Glutamatergic neuron (in vitro differentiated cells): ENCODE results near the gene AGFG2. TPM values are rescaled to one million over a fixed set of nuclear protein-coding genes. Genes with fewer than 3 reads are reported as not detected.

Experiments
- DNase-seq: peaks from one replicate; pipeline ENCODE4 v3.0.0; 2022
- H3K27ac Mint-ChIP-seq: one replicate; pipeline ENCODE4 v1.8.0; 2020; ENCODE audit warnings: mild to moderate bottlenecking, mixed read lengths, inconsistent platforms; ENCODE audit not compliant: unreplicated experiment
- H3K27me3 Mint-ChIP-seq: one replicate; pipeline ENCODE4 v1.8.0; 2020; ENCODE audit warnings: mild to moderate bottlenecking, moderate library complexity, mixed read lengths, inconsistent platforms; ENCODE audit not compliant: unreplicated experiment
- H3K36me3 Mint-ChIP-seq: one replicate; pipeline ENCODE4 v1.8.0; 2020; ENCODE audit warnings: mild to moderate bottlenecking, mixed read lengths, inconsistent platforms; ENCODE audit not compliant: unreplicated experiment
- H3K4me1 Mint-ChIP-seq: one replicate; pipeline ENCODE4 v1.8.0; 2020; ENCODE audit warnings: mild to moderate bottlenecking, low read depth, mixed read lengths, inconsistent platforms; ENCODE audit not compliant: unreplicated experiment
- H3K4me3 Mint-ChIP-seq: one replicate; pipeline ENCODE4 v1.8.0; 2020; ENCODE audit warnings: mild to moderate bottlenecking, mixed read lengths, inconsistent platforms; ENCODE audit not compliant: unreplicated experiment
- H3K9me3 Mint-ChIP-seq: one replicate; pipeline ENCODE4 v1.8.0; 2020; ENCODE audit warnings: mild to moderate bottlenecking, moderate library complexity, mixed read lengths, inconsistent platforms; ENCODE audit not compliant: unreplicated experiment
- CTCF ChIP-seq: fragments of 200-600 bp; sonication (generic); IDR thresholded peaks from one replicate; pipeline ENCODE4 v1.5.0; 2021; ENCODE audit not compliant: partially characterized antibody, unreplicated experiment
- total RNA-seq: library from RNA; stranded (reverse); fragmentation: NEBNext Ultra II Directional; extraction: Animal tissue kit (Norgen Biotek cat#: 25700); gene quantifications from one replicate; pipeline ENCODE4 v1.2.1, GENCODE V29; 2021; ENCODE audit not compliant: unreplicated experiment

AGFG2 gene
- total RNA-seq, 1 donor from 2014 or later = 5.7 TPM

- Mint-ChIP-seq H3K9me3 (peaks cover 3% of the 10 kb centered on the region), H3K27ac (no peak overlapping the region), H3K27me3 (peaks cover 12% of the 10 kb centered on the region), H3K4me1 (peaks cover 4% of the 10 kb centered on the region), H3K4me3 (no peak overlapping the region), H3K36me3 (no peaks in the 10 kb centered on the region)
- DNase-seq = no peak
- no peak for TF ChIP-seq CTCF
Observed at GRCh38 chr7:100576384-100576993, 37.5 kb downstream of the AGFG2 start.

GRCh38 chr7:100577103-100577502 is 38.1 kb downstream of the AGFG2 start:
- Mint-ChIP-seq H3K27me3 (peaks cover 6% of the 10 kb centered on the region), H3K36me3 (no peaks in the 10 kb centered on the region), H3K4me1 (peaks cover 3% of the 10 kb centered on the region), H3K27ac (no peak overlapping the region), H3K4me3 (no peak overlapping the region), H3K9me3 (peaks cover 3% of the 10 kb centered on the region)
- TF ChIP-seq CTCF = no peak
- no peak for DNase-seq

GRCh38 chr7:100577507-100577906 is 38.5 kb downstream of the AGFG2 start:
- DNase-seq = no peak
- H3K27ac Mint-ChIP-seq = no peak overlapping the region
- H3K4me3 Mint-ChIP-seq = no peak overlapping the region
- H3K27me3 Mint-ChIP-seq = peaks cover 6% of the 10 kb centered on the region
- H3K9me3 Mint-ChIP-seq = peaks cover 3% of the 10 kb centered on the region
- H3K36me3 Mint-ChIP-seq = no peaks in the 10 kb centered on the region
- no peak for TF ChIP-seq CTCF
- H3K4me1 Mint-ChIP-seq = peaks cover 4% of the 10 kb centered on the region

- TF ChIP-seq CTCF = no peak
- no peaks in the 10 kb centered on the region for H3K36me3 Mint-ChIP-seq
- peaks cover 3% of the 10 kb centered on the region for H3K9me3 Mint-ChIP-seq
- H3K4me1 Mint-ChIP-seq = peaks cover 11% of the 10 kb centered on the region
- H3K27me3 Mint-ChIP-seq = peaks cover 7% of the 10 kb centered on the region
- H3K4me3 Mint-ChIP-seq = no peak overlapping the region
- H3K27ac Mint-ChIP-seq = no peak overlapping the region
- DNase-seq = no peak
Observed at GRCh38 chr7:100578246-100579183, 39.5 kb downstream of the AGFG2 start.
